Stimulated activated CD4-positive, alpha-beta T cell treated with anti-CD3 and anti-CD28 coated beads, Interleukin-4, amount 100 ng/mL, for 1 hour (primary cell): ENCODE results near the gene SYT3.
A peak's percentile ranks its signal among the peaks of the same experiment; 100 is the strongest.
"Not testable (repeated sequence)": the region's sequence is repeated elsewhere in the genome, so short reads cannot be mapped to it uniquely, and the experiment has no call there.

Source experiments
- DNase-seq: peaks from one replicate; pipeline ENCODE4 v3.0.0-alpha.2; 2020

Gene SYT3

DNA sequence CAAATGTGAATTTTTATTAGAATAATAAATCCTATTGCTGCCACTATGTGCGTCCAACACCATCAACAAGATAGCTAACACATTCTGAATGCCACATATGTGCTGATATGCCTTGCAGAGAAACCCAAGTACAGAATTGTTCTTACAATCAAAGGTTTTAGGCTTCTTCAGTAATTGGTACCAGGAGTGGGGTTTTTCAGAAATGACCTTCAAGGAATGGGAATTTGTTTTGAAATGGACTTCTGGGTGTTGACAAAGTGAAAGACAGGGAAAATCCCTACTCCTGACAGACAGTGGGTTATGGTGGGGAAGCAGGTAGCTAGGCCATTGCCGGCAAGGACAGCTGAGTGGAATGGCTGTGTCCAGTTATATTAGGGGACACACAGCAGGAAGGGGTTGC is 5.7 kb downstream of the SYT3 start:
- DNase-seq: no peak

DNA sequence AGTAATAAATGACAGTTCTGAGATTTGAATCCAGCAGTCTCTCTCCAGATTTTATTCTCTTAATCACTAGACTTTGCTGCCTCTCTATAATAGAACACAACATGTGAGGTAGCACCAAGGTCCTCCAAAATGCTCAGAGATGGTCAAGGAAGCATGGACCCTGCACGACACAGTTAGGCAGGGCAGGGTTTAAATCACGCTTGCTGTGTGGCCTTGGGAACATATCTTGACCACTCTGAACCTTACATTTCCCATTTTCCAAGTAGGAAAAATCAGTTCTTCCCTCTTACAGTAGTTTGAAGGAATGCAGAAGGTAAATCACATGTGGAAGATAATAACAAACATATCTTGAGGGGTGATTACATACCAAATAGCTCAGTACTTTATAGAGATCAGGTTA is 6.3 kb downstream of the SYT3 start:
- no peak for DNase-seq

DNA sequence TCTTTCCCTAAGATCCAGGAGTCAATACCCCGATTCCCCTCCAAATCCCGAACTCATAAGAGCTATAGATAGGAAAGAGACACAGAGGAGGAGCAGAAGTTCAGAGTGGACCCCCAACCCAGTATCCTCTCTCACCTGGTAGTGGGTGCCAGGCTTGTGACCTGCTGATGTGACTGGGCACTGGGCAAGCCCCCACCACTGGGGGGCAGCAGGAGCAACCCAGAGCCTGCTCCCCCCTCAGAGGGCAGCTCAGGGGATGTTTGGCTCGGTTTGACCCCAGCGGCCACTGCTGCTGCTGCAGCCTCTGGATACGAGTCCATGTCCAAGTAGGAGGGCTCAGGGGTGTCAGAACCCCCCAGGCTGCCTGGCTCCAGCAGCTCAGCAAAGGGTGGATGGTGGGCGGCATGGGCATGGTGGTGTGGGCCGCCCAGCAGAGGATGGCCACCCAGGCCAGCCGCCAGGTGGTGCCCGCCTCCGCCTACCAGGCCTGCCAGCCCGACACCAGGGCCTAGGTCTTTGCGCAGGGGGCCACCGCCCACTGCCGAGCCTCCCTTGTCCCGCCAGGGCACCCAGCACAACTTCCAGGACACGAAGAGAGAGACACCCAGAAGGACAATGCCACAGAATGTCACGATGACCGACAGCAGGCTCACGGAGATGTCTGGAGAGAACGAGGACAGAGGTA is 7.4 kb downstream of the SYT3 start:
- no peak for DNase-seq

DNA sequence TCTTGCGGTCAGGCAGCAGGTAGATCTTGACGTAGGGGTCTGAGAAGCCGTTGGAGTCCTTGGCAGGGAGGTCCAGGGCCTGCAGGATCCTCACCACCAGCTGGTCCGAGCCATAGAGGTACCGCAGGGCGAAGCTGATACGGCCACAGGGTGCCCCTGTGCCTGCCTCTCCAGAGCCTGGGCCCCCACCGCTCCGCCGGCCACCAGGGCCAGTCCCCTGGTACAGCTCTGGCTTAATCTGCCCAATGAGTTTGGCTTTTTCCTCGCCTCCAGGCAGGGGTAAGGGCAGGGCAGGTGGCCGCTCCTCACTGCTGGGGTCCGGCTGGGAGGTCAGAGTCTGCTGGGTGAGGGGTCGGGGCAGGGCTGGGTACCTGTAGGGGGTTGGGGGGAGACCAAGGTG is 9.9 kb downstream of the SYT3 start:
- DNase-seq: no peak

DNA sequence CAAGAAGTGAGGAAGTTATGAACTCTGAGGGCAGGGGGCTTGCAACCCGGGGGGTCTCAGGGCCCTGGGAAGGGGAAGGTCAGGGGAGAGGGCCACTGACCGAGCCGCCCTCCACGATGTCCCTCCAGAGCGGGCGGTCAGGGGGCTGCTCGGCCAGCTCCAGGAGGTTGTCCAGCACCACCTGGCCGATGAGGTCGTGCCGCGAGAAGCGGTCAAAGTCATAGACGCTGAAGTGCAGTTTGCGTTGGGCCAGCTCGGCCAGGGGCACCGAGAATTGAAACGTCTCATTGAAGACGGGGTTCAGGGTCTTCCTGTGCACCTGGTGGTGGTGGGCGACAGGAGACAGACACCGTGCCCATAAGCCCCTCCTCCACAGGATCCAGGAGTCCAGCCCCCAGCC is 10.5 kb downstream of the SYT3 start:
- DNase-seq: no peak

DNA sequence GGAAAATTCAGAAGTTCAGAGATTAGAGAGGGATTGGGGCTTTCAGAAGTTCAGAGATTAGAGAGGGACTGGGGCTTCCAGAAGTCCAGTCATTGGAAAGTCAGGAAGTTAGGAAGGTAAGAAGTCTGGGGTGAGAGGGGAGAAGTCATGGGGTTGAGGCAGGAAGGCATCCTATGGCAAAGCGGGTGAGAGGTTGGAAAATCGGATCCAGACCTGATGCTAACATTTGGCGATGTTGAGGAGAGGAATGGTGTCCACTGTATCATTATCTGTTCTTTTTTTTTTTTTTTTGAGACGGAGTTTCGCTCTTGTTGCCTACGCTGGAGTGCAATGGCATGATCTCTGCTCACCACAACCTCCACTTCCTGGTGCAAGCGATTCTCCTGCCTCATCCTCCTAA is 11.1 kb downstream of the SYT3 start:
- no peak for DNase-seq

DNA sequence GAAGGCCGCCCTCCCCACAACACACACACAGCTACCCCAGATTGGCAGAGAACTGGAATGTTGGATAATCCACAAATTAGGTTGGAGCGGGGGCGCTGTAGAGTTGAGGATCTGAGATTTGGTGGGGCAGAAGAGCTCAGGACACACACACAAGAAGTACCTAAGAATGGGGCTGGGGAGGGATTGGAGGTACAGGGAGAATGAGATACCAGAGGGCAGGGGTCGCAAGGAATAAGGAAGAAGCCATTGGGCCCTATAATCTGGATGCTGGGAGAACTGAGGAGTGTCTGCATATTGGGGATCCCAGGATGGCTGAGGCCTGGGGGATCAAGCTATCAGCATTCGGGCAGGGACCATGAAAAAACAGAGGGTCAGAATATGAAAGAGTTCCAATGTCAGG is 11.5 kb downstream of the SYT3 start:
- DNase-seq: no peak

DNA sequence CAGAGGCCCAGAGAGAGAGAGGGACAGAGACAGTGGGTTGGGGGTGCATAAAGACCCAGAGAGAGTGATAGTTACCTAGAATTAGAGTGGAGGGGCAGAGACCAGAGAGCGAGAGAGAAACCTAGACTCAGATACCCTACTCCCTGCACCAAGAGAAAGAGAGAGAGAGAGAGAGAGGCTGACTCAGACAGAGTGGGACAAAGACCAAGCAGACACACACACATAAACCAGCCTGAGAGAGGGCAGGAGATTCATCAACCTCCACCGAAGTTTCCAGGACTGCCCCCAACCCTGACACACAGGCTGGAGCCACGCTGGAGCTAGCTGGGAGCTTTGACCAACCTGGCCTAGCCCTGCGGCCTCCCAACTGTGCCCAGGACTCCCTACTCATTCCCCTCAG is 12.9 kb downstream of the SYT3 start:
- DNase-seq: no peak

DNA sequence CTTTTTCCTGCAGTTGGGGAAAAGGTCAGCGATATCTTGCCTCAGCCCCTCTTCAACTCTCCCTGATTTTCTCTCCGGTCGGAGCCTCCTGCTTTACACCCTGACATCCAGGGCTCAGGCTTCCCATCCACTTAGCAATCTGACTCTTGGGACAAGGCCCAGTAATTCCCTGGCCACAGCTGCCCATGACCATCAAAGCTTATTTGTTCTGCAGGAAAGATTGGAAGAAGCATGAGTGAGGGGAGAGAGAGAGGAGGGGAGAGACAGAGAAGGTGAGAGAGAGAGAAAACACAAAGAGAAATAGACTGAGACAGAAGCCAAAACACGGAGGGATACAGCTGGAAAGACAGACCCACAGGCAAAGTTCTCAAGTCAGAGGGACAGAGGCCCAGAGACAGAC is 13.7 kb downstream of the SYT3 start:
- no peak for DNase-seq

DNA sequence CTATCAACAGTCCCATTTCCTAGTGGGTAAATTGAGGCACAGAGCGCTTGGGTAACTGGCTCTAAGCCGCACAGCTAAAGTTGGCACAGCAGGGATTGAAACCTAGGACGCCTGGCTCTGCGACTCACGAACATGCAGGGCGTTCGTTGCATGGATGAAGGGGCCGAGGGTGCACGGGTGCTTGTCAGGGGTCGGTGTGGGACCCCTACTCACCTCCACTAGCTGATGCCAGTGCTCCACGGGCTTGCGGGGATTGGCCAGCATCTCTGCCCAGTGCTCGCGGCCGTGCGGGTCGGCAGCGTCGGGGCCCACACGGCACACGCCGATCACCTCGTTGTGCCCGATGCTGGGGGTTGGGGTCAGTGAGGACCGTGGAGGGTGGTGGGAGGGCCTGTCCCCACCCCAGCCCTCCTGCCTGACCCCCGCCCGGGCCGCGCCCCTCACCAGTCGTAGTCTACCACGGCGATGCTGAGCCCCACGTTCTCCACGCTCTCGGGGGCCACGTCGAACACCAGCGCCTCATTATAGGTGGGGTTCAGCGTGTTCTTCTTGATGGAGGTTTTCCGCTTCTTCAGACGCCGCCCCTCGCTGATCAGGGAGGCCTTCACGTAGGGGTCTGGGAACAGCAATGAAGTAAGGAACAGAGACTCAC is 14.6 kb downstream of the SYT3 start:
- DNase-seq: no peak

DNA sequence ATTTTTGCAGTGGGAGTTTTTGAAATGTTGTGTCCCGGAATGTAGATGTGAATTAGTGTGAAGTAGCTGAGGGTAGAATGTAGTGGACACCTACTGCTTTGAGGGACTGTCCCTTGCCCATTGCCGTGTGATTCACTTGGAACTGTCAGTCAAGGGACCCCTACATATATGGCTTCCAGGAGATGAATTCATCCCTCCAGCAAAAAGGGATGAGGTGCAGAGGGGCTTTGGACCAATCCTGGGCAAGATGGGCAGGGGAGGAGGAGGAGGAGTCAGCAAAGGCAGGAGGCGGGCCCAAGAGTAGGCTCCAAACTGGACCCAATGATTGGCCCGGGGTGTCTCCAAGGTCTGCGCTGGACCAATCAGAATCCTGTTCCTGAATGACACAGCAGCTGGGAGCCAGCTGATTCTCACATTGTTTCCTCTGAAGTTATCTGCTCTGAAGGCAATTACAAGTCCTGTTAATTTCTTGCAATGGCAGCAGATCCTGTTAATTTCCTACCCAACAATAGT is 19.2 kb downstream of the SYT3 start:
- DNase-seq: not testable (repeated sequence)

DNA sequence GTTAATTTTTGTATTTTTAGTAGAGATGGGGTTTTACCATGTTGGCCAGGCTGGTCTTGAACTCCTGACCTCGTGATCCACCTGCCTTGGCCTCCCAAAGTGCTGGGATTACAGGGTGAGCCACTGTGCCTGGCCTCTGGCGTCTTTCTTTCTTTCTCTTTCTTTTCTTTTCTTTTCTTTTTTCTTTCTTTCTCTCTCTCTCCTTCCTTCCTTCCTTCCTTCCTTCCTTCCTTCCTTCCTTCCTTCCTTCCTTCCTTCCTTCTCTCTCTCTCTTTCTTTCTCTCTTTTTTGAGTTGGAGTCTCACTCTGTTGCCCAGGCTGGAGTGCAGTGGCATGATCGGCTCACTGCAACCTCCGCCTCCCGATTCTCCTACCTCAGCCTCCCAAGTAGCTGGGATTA is 20.5 kb downstream of the SYT3 start:
- DNase-seq: not testable (repeated sequence)

DNA sequence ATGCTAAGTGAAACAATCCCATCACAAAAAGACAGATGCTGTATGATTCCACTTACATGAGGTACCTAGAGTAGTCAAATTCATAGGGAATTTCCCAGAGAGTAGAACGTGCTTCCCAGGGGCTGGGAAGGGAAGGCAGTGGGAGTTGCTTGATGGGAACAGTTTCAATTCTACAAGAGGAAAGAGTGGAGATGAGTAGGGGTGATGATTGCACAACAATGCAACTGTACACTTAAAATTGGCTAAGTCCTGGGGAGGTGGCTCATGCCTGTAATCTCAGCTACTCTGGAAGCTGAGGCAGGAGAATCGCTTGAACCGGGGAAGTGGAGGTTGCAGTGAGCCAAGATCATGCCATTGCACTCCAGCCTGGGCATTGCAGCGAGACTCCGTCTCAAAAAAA is 21.3 kb downstream of the SYT3 start:
- DNase-seq: not testable (repeated sequence)

DNA sequence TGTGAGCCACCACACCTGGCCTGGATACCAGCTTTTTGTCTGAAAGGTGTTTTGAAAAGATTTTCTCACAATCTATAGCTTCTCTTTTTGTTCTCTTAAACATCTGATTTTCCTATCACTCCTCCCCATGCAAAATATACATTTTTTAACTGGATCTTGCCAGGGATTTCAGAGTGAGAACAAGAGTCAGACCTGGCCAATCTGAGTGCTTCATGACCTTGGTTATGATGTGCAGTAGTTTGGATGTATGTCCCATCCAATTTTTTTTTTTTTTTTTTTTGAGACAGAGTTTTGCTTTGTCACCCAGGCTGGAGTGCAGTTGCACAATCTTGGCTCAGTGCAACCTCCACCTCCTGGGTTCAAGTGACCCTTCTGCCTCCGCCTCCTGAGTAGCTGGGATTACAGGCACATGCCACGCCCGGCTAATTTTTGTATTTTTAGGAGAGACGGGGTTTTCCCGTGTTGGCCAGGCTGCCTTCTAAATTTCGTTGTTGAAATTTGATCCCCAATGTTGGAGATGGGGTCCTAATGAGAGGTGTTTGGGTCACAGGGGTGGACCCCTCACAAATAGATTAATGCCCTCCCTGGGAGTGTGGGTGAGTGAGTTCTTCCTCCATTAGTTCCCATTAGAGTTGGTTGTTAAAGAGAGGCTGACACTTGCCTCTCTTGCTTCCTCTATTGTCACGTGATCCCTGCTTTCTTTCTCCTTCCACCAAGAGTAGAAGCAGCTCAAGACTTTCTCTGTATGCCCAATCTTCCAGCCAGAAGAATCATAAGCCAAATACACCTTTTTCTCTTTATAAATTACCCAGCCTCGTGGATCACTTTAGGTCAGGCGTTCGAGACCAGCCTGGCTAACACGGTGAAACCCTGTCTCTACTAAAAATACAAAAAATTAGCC is 26.9 kb downstream of the SYT3 start:
- DNase-seq: not testable (repeated sequence)

DNA sequence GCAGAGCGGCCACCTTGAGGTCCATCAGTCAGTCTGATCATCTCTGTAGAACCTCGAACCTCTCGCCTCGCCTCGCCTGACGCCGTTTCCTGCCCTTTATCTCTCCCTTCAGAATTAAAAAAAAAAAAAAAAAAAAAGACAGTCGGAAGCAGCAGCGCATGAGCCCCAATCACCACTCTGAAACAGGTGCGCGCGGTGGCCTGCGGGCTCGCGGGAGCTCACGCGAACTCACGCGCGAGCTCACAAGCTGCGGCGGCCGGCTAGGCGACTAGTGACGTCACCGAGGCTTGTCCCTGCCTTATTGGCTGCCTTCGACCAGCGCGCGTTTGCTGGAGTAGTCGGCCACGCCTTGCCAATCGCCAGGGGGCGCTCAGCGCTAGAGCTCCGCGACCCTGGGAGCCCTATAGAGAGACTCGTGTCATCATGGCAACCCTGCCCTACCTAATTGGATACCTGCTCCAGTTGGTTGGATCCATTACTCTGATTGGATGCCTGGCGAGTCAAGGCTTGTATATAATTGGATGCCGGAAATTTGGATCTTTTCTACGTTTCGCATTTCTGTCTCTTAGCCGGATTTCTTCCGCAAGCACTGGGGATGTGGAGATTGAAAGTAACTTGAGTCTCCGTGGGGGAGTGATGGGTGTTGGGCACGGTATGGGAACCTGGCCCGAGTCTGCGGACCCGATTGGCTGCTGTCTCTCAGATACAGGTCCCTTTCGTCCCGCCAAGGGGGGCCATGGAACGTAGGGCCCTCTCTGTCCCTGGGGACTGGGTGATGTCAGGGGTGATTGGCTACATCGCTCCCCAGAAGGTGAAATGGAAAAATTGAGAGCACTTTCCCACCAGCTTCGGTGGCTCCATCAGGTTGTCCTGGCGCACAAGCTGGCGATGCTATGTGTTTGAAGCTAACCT is 31.6 kb downstream of the SYT3 start:
- peak; percentile 80 for DNase-seq

DNA sequence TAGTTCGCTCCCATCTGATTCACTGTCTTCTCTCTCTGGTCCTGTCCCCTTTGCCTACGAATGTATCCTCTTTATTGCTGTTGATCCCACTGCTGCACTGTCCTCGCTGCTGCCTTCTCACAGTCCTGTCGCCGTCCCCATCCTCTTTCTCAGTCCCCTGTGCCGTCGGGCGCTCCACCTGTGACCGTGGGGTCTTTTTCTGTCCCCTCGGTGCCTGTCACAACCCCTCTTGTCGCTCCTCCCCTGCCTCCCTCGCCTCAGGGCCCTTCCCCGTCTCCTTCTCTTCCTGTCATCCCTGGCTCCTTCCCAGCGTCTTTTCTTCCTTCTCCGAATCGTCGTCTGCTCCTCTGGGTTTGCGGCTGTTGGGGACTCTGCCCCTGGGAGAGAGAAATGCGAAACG is 32.3 kb downstream of the SYT3 start:
- DNase-seq: no peak

DNA sequence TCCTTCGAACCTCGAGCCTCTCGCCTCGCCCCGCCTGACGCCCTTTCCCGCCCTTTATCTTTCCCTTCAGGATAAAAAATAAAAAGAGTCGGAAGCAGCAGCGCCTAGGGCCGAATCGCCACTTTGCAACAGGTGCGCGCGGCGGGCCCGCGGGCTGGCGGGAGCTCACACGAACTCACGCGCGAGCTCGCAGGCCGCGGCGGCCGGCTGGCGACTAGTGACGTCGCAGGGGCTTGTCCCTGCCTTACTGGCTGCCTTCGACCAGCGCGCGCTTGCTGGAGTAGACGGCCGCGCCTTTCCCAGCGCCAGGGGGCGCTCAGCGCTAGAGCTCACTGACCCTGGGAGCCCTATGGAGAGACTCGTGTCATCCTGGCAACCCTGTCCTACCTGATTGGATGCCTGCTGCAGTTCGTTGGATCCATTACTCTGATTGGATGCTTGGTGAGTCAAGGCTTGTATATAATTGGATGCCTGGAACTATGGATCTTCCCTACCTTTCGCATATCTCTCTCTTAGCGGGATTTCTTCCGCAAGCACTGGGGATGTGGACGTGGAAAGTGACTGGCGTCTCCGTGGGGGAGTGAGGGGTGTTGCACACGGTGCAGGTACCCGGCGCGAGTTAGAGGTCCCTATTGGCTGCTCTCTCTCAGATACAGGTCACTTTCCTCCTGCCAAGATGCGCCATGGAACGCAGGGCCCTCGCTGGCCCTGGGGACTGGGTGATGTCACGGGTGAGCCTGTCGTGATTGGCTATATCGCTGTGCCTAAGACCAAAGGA is 33.4 kb downstream of the SYT3 start:
- not testable (repeated sequence) for DNase-seq

DNA sequence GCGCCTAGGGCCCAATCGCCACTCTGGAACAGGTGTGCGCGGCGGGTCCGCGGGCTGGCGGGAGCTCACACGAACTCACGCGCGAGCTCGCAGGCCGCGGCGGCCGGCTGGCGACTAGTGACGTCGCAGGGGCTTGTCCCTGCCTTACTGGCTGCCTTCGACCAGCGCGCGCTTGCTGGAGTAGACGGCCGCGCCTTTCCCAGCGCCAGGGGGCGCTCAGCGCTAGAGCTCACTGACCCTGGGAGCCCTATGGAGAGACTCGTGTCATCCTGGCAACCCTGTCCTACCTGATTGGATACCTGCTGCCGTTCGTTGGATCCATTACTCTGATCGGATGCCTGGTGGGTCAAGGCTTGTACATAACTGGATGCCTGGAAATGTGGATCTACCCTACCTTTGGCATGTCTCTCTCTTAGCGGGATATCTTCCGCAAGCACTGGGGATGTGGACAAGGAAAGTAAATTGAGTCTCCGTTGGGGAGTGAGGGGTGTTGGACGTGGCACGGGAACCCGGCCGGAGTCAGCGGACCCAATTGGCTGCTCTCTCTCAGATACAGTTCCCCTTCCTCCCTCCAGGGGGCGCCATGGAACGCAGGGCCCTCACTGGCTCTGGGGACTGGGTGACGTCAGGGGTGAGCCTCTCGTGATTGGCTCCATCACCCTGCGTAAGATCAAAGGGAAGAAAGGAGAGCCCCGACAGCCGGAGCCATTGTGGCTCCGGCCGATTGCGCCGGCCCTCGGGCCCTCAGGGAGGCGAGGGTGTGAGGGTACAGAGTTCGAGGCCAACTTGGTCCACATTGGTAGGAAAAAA is 35.2 kb downstream of the SYT3 start:
- not testable (repeated sequence) for DNase-seq

DNA sequence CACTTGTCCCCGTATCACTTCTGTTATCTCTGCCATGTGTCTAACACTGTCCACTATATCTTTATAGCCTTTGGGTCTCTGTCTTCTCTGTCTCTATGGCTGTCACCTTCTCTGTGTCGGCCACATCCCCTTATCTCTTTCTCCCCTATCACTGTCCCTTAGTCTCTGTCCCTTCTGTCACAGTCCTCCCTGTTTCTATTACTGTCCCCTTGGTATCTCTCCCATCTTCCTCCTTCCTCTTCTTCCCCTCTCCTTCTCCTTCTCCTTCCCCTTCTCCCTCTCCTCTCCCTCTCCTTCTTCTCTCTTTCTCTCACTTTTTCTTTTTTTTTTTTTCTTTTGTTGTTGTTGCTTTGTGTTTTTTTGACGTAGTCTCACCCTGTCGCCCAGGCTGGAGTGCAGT is 36.7 kb downstream of the SYT3 start:
- no peak for DNase-seq

DNA sequence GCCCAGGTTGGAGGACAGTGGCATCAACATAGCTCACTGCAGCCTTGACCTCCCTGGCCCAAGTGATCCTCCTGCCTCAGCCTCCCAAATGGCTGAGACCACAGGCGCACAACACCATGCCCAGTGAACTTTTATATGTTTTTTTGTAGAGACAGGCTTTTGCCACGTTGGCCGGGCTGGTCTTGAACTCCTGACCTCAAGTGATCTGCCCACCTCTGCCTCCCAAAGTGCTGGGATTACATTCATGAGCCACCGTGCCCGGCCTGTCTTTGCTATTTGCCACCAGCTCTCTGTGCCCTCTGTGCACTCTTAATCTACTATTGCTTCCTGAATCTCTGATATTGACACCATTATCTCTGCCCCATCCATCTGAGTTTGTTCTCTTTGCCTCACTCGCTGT is 37.2 kb downstream of the SYT3 start:
- DNase-seq: no peak

DNA sequence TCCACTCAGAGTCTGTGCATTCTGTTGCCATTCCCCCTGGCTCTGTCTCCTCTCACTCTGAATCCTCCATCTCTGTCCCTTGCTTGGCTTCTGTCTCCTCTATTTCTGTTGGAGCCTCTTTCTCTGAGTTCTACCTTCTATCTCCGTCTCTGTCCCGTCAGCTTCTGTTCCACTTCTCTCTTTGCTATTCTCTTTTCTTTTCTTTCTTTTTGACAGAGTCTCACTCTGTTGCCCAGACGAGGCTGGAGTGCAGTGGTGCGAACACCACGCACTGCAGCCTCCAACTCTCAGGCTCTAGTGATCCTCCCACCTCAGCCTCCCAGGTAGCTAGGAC is 37.6 kb downstream of the SYT3 start:
- DNase-seq: no peak
